HEK293 (cell line): ENCODE measurements around the gene GTF2I.
"Not testable (repeated sequence)": the region's sequence is repeated elsewhere in the genome, so short reads cannot be mapped to it uniquely, and the experiment has no call there.

ENCODE experiments used
- ZFHX2 ChIP-seq: fragments of 450-650 bp; formaldehyde crosslinking; conservative IDR thresholded peaks from 2 replicates; pipeline ENCODE4 v1.5.1; 2016; ENCODE audit warnings: missing biosample characterization, missing genetic modification characterization
- ZNF324 ChIP-seq: fragments of 450-650 bp; formaldehyde crosslinking; IDR thresholded peaks from 2 replicates; pipeline ENCODE4 v1.5.1; 2016; ENCODE audit warnings: missing biosample characterization, missing genetic modification characterization
- ZNF514 ChIP-seq: fragments of 450-650 bp; formaldehyde crosslinking; IDR thresholded peaks from 2 replicates; pipeline ENCODE4 v1.5.1; 2016; ENCODE audit warnings: missing biosample characterization, missing genetic modification characterization
- ZNF747 ChIP-seq: fragments of 450-650 bp; formaldehyde crosslinking; IDR thresholded peaks from 2 replicates; pipeline ENCODE4 v1.5.1; 2016; ENCODE audit warnings: missing biosample characterization, missing genetic modification characterization
- TF ChIP-seq, protein P1 (sequence below): fragments of 450-650 bp; formaldehyde crosslinking; conservative IDR thresholded peaks from 2 replicates; pipeline ENCODE4 v1.5.1; 2016; ENCODE audit warnings: low read depth, missing biosample characterization, missing genetic modification characterization

DNA sequence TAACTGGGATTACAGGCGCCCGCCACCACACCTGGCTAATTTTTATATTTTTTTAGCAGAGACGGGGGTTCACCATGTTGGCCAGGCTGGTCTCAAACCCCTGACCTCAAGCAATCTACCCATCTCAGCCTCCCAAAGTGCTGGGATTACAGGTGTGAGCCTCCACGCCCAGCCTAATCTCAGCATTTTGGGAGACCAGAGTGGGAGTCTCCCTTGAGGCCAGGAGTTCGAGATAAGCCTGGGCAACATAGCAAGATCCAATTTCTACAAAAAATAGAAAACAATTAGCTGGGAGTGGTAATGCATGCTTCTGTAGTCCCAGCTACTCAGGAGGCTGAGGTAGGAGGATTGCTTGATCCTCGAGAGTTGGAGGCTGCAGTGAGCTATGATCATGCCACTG, 46.9 kb downstream of the GTF2I start:
- not testable (repeated sequence) for TF ChIP-seq ZNF324, ZFHX2, ZNF514, ZNF747 (tag by site-specific recombination)
- TF ChIP-seq, protein P1, sequence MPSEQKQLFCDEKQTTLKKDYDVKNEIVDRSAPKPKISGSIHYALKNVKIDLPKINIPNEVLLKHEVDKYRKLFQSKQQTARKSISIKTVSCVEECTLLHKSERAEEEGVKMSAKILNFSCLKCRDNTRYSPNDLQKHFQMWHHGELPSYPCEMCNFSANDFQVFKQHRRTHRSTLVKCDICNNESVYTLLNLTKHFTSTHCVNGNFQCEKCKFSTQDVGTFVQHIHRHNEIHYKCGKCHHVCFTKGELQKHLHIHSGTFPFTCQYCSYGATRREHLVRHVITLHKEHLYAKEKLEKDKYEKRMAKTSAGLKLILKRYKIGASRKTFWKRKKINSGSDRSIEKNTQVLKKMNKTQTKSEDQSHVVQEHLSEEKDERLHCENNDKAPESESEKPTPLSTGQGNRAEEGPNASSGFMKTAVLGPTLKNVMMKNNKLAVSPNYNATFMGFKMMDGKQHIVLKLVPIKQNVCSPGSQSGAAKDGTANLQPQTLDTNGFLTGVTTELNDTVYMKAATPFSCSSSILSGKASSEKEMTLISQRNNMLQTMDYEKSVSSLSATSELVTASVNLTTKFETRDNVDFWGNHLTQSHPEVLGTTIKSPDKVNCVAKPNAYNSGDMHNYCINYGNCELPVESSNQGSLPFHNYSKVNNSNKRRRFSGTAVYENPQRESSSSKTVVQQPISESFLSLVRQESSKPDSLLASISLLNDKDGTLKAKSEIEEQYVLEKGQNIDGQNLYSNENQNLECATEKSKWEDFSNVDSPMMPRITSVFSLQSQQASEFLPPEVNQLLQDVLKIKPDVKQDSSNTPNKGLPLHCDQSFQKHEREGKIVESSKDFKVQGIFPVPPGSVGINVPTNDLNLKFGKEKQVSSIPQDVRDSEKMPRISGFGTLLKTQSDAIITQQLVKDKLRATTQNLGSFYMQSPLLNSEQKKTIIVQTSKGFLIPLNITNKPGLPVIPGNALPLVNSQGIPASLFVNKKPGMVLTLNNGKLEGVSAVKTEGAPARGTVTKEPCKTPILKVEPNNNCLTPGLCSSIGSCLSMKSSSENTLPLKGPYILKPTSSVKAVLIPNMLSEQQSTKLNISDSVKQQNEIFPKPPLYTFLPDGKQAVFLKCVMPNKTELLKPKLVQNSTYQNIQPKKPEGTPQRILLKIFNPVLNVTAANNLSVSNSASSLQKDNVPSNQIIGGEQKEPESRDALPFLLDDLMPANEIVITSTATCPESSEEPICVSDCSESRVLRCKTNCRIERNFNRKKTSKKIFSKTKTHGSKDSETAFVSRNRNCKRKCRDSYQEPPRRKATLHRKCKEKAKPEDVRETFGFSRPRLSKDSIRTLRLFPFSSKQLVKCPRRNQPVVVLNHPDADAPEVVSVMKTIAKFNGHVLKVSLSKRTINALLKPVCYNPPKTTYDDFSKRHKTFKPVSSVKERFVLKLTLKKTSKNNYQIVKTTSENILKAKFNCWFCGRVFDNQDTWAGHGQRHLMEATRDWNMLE (tag by site-specific recombination): not testable (repeated sequence)
